ENCODE measurements around the gene NPFF.

Gene NPFF

GRCh38 chr12:53467082-53467481, 40.2 kb downstream of the NPFF start:
- no peak overlapping the region for H3K4me3 ChIP-seq (ENCODE audit: low read depth, low read length)
- TF ChIP-seq CTCF (IDR thresholded peaks at IDR 0.05; ENCODE audit: low read depth, low read length): no peak

DNA sequence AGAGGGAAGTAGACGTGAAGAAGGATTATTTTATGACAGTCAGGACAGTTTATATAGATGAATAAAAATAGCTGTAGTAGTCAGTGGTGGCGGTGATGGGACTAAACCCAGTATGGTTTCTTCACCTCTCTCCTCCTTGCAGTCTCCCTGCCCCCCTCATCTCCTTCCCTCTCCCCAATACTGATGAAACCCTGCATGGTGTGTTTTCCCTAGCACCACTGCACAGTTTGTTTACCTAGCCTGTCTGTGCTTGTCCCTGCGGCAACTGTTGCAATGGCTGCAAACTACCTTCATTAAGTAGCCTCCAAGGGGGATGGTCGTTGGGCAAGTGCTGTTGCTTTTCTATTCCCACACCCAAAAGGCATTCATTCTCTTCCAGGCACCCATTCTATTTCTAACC, 40.6 kb downstream of the NPFF start:
- no peak overlapping the region for H3K4me3 ChIP-seq (ENCODE audit: low read depth, low read length)
- TF ChIP-seq CTCF (IDR thresholded peaks at IDR 0.05; ENCODE audit: low read depth, low read length): no peak

DNA sequence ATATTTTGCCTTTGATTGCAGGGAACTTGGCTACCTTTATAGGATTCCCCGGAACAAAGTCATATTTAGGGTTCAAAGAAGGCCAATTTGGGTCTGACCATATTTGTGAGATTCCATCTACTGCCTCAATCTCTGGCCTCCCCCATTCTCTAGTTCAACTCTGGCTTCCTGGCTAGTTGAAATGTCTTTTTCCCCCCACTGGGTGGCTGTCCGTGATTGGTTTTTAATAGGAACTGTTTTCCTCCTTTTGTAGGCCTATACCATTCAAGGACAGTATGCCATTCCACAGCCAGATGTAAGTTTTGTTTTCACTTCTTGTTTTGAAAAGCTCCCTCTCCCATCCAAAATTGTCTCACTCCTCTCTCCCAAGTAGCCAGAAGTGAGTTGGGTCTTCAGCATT, 41.6 kb downstream of the NPFF start:
- H3K4me3 ChIP-seq (ENCODE audit: low read depth, low read length): no peak overlapping the region
- no peak for TF ChIP-seq CTCF (IDR thresholded peaks at IDR 0.05; ENCODE audit: low read depth, low read length)

DNA sequence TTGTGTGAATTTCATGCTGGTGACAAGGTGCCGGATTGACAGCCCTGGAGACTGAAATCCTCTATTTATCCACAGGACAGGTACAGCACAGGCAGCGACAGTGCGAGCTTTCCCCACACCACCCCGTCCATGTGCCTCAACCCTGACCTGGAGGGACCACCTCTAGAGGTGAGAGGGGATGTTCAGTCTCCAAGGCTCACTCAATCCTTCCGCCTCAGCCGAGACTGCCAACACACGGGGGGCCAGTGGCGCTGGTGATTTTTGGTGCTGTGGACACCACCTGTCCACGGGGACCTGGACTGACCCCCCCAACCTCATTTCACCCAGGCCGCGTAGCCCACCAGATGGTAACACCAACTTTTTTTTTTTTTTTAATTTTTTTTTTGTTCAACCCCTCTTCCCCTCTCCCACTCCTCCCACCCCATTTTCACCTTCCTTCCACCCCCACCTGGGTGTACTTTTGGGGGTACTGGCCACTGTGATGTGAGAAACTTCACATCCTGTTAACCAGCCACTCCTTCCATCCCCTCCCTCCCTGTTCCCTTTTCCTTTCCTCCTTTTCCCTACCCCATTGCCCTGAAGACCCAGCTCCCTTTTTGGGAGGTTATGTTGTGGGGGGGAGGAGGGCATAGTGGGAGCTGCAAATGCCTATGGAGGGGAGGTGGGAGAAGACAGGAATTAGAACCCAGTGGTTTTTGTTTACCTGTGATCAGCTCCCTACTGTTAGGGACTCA, 42.4 kb downstream of the NPFF start:
- no peak overlapping the region for H3K4me3 ChIP-seq (ENCODE audit: low read depth, low read length)
- TF ChIP-seq CTCF (IDR thresholded peaks at IDR 0.05; ENCODE audit: low read depth, low read length): no peak

DNA sequence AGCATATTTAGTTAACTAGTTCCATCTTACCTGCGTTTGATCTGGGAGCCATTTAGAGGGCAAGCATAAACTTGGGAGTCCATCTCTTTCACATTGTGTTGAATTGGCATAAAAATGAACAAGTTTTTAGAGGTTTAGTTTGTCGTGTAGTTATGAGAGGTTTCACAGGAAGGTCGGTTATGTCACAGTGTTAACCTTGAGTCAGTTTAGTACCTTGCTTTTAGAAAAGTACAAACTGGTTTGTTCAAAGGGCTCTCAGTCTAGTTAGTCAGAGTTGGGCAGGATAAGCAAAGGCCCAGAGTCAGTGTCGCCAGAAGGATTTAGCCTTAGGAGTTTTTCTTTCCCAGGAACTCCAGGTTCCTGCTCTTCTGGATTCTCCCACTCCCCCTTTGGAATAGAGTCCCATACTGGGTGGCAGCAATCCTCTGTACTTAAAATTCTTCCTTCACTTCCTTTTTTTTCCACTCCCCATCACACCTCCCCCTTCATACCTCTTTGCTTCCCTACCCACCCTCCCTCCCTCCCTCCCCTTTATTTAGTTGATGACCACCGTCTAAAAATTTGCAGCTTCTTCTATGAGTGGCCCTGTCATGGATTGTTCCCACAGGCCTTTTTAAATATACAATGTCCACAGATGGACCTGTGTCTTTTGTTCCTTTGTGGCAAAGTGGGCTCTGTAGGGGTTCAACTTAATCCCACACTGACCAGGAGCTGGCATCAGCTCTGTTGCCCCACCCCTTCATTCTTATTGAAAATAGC, 43.3 kb downstream of the NPFF start:
- H3K4me3 ChIP-seq (ENCODE audit: low read depth, low read length): no peak overlapping the region
- TF ChIP-seq CTCF (IDR thresholded peaks at IDR 0.05; ENCODE audit: low read depth, low read length): no peak

DNA sequence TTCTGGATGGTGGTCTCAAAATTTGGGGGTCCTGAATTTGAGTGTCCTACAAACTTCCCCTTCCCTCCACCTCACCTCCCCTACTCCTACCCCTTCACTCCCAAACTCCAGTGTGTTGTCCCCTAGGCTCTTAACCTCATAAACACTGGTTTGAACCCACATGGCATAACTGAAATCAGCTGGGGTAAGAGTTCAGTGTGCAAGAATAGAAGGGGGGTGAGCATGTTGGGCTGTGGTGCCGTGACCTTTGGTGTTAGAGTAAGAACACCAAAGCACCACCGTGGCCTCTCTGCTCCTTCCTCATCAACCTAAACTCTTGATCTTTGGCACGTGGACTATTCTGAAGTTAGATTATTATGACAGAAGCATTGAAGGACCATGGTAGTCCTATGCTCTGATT, 44.3 kb downstream of the NPFF start:
- no peak for TF ChIP-seq CTCF (IDR thresholded peaks at IDR 0.05; ENCODE audit: low read depth, low read length)
- H3K4me3 ChIP-seq (ENCODE audit: low read depth, low read length): no peak overlapping the region

DNA sequence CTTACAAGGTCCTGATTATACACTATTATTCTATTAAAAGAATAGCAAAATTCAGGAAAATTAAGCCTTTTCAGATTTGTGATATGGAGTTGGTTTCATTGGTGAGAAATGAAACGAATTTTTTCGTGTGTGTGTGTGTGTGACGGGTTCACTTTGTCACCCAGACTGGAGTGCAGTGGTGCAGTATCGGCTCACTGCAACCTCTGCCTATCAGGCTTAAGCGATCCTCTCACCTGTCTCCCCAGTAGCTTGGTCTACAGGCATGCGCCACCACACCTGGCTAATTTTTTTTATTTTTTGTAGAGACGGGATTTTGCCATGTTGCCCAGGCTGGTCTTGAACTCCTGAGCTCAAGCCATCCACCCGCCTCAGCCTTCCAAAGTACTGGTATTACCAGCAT, 45.7 kb downstream of the NPFF start:
- H3K4me3 ChIP-seq (ENCODE audit: low read depth, low read length): no peak overlapping the region
- no peak for TF ChIP-seq CTCF (IDR thresholded peaks at IDR 0.05; ENCODE audit: low read depth, low read length)

All from WI38 (cell line).